GM21381 (cell line): ENCODE results near the gene DNM3.
"Not testable (repeated sequence)": the region's sequence is repeated elsewhere in the genome, so short reads cannot be mapped to it uniquely, and the experiment has no call there.

ENCODE experiments used
- ATAC-seq: cut with Tn5 transposase; IDR thresholded peaks from one replicate; pipeline ENCODE4 v1.9.1; 2021; ENCODE audit warnings: mild to moderate bottlenecking, moderate library complexity; ENCODE audit not compliant: unreplicated experiment

The DNM3 gene

DNA sequence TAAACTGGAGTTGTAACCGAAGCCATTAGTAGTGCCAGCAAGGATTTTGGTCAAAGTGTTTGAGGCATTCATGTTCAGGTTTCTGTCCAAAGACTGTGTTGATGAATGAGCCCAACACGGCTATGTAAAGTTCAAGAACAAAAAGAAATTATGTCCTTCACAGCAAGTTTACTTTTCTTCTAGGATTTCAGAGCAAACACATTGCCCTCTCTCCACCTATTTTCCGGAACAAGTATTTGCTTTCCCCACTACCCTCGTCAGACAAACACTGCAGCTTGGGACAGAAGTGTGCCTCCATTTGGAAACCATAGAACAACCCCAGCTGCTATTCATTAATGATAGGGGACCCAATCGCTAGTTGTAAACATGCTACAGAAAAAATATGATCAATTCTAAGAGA is 427.8 kb downstream of the DNM3 start:
- no peak for ATAC-seq

DNA sequence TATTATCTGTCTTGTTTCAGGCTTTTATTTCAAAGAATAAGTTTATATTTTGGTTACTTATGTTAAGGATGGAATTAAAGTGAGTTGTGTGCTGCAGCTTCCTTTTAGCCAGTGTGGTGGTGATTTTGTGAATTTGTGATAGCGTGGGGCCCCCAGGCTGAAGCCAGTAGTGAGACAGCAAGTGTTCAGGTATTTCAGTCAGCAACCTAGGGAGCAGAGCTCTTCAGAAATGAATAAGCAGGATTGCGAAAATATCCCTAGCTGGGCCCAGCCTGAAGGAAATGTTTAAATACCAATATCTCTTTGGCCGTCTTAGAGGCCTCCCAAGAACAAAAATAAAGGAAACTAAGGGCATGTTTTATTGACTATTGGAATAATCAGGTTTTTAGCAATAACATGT is 428.3 kb downstream of the DNM3 start:
- no peak for ATAC-seq

DNA sequence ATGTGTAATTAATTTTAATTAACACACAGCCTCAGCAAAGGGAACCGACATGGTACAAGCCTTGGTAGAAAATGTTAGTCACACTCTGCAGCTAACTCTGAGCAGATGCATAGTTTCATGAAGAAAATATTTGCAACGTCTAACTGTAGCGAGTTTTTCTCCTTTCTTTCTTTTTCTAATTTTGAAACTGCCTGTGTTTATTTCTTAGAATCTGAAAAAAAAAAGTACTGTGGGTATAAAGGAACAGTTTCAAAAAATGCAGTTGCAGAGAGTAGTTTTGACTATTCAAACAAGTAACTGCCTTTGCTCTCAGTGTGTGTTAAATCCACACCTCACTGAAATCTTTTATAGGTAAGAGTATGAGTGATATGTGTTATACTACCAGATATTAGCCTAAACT is 429.3 kb downstream of the DNM3 start:
- ATAC-seq = no peak

DNA sequence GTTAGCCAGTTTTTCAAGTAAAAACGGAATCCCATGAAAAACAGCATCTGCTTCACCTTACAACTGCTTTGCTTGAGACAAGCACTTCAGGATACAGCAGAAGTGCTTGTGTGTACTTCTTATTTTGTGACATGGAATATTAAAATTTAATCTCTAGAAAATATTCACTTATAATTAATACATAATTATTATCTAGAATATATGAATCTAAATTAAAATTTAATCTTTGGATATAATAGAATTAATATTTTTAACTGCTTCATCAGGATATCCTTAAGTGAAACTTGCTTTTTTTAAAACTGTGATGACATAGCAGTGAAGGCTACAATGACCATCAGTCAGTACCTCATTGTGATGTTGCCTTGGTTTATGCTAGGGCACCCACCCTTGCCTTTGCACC is 430.8 kb downstream of the DNM3 start:
- ATAC-seq = no peak

DNA sequence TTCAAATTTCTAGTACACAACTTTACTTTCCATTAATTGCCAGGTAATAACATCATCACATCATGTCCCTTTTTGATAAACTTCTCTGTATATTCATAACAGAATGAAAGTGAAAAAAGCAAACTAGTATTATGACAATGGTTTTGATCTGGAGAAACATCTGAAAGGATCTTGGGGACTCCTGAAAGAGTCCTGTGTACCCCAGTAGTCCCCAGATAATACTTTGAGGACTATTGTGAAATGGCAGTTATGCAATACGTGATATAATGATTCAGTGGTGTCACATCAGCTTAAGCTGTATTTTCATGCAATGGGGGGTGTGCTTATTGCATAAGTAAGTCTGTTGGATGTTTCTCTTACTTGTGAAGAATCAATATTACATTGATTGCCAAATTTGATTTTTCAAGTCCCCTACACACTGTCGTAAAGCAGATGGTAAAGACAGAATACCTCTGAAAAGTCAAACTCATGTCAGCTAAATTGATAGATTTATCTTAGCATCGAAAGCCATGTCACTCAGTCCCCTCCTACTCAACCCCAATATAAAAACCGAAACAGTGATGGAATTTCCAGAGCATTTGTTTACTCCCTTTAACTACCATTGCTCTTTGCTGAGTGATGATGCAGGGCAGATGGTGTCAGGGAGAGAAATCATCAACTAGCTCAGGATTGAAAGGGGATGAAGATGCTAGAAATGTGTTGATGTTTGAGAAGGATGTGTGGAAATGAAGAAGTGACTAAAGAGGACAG is 432.5 kb downstream of the DNM3 start:
- no peak for ATAC-seq

DNA sequence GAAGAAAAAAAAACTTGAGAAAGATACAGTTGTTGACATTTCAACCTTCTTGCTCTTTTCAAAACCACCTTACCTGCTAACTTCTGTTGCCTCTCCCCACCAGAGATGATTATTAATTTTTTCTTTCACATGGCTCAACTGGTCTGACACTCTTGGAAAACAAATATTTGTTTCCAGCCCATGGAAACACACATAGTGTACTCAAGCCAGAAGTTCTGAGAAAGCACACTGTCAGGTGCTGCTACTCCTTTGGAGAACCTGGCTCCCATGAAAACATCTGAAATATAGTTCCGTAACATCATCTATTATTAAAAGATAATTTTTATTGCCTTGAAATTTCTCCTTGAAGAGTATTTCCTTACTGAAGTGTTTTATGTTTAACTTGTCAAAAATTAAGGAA is 434.2 kb downstream of the DNM3 start:
- ATAC-seq = no peak

DNA sequence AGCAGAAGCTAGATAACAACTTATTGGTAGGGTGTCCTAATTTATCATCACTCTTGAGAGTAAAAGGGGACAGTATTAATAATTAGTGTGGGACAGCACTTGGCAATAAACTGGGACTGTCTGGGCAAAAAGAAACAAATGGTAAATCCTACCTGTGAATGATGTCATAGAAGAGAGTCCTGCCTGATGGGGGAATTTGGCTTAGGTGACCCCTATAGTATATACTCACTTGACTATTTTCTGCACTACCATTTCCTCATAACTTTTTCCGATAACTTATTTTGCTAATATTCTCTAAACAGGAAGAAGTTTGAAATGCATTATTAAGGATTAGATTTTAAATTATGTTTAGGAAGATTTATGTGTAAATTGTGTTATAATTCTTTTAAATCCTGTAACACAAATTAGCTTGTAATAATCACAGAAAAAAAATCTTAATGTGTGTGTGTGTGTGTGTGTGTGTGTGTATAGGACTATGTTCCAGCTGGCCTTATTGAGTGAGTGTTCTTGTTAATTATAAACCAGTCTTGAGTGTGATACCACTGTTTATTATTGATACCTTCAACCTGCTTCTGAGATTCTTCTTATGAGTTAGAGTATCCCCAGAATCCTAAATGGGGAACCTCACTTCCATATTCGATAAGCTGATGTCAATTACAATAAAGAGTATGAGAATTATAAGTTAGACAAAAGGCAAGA is 435.0 kb downstream of the DNM3 start:
- ATAC-seq = no peak

DNA sequence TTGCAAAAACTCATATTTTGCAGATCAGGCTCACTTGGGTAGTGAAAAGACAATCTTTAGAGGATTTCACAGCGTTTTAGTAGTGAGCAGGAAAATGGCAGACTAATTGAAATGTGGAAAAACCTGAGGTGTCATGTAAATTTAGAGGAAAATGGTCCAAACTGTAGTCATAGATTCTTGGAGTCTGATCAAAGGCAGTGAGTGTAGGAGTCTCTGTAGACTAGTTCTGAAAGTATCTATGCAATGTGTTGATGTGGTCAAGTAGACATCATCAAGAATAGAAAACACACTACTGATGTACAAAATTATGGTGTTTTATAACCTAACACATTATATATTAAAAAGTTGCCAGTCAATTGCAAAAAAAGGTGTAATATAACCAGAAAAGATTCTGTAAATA is 436.0 kb downstream of the DNM3 start:
- ATAC-seq = no peak

DNA sequence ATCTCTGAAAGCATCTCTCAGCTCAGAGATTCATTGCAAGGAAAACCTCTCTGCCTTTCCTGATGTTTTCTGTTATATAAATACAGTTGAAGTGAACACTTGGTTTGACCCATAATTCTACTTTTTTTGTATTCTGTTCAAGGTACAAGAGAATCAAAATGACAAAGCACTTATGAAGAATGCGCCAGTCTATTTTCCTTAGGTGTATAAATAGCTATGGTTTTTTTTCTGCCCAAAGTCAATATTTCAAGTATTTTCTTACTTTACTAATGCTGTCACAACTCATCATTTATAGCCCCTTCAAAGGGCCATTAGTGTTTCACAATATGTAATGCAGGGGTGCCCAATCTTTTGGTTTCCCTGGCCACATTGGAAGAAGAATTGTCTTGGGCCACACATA is 436.7 kb downstream of the DNM3 start:
- ATAC-seq = no peak

DNA sequence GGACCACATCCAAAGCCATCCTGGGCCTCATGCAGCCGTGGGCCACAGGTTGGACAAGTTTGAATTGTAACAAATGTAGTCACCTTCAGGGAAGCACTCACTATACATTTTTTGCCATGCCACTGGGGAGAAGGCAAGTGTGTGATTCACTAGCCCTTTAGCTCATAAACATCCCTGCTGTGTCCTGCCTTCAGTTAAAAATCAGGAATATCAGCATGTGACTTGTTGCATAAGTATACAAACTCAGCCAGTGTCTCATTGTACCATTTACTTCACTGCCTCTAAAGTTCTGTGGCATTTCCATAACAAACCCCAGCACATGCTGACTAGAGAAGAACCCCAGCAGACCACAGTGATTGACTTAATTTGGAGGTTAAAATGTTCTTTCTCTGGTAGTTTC is 437.2 kb downstream of the DNM3 start:
- ATAC-seq = no peak

DNA sequence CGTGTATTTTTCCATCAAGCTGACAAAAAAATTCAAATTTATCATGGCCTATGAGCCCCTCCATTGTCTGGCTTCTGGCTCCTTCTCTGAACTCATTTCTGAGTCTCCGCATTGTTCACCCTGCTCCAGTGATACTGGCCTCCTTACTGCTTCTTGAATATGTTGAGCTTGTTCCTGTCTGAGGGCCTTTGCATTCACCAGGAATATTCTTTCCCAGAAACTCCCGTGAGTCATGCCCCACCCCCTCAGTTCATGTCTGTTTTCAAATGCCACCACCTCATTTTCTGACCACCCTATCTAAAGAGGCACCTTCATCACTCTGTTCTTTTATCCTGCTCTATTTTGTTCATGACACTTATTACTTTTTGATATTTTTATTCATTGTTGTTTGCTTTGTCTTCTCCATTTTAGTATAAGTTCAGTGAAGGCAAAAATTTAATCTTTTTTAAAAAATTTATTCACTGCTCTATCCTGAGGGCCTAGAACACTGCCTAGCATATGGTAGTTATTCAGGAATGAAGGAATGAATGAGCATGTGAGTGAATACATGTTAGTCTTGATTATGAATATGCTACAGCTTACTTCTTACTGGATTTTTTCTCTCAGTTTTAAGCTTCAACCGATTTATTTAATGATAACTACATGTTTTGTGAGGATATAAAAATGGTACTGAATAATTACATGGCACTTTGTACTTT is 438.8 kb downstream of the DNM3 start:
- no peak for ATAC-seq

DNA sequence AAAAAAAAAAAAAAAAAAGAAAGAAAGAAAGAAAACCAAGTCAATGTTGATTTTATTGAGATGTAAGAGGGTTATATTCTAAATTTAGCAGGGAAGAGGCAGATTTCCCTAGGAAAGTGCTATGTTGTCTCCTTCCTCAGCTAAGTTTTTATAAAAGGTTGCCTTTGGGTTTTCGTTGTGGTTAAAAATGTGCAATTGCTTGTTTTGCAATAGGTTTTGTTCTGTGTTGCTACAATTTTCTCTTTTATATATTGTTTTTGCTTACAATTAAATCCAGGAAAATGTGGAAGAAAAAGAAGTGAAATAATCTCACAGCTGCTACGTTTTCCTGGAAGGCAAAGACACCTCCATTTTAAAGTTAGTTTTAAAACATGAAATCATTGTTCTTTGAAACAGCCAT is 442.5 kb downstream of the DNM3 start:
- ATAC-seq = no peak

DNA sequence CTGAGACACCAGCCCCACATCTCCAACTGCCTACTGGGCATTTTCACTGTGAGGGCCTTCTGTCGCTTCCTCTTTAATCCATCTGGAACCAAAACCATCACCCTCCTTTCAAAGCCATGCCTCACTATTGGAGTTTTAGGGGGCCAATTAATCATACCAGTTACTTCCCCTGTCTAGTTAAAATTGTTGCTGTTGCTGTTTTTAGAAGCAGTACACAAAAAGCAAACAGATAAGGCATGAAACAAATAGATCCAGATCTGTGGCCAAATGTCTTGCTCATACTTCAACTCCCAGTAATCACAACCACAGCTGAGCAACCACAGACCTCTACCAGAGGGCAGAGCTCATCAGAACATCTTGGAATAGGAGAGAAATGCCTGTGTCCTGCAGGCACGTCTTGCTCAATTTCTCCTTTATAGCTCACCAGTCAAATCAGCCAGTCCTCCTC is 445.4 kb downstream of the DNM3 start:
- no peak for ATAC-seq

DNA sequence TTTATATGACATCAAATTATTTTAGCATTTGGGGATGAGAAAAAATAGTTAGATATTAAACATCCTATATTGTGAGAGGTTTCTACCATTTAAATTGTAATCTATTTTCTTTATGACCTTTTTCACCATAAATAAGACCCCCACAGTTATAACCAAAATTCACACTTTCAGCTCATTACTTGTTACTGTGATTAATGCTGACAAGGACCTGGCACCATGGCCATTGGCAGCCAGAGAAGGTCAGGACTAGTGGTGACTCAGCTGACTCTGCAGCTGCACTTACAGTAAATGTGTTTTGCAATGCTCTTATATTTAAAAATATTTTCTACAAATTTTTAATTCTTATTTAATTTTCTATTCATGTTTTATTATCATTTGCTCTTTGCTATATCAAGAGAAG is 445.9 kb downstream of the DNM3 start:
- ATAC-seq = no peak

DNA sequence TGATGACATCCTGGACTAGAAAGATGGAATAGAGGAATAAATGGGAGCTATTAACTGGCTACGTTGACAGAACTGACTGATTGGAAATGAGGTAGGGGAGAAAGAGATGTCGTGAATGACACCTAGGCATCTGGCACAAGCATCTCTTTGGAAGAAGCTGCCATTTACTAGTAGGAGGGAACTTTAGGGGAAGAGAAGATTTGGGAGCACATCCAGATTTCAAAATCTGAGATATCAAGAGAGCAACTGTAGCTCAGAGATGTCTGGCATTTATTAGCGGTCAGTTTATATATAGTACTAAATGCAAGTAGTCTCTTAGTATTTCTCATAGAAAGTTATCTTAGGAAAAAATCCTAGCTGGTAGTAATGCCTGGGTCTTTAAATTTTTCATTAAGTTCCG is 447.3 kb downstream of the DNM3 start:
- ATAC-seq = no peak

DNA sequence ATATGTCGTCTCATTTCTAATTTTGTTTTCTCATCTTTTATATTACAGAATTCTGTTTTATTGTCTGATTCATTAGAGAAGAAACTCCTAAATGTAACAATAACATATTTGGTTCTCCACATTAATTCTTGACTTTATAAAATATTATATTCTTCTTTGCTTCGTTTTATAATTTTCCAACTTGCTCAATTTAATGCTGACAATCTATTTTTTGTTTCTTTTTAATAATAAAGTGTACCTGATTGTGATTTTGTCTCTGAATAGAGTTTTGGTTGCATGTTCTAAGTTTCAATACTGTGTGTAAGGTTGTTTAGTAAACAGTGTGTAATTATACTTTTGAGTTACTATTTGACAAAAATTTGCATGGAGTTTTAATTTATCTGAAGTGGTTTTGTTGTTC is 448.1 kb downstream of the DNM3 start:
- ATAC-seq = no peak

DNA sequence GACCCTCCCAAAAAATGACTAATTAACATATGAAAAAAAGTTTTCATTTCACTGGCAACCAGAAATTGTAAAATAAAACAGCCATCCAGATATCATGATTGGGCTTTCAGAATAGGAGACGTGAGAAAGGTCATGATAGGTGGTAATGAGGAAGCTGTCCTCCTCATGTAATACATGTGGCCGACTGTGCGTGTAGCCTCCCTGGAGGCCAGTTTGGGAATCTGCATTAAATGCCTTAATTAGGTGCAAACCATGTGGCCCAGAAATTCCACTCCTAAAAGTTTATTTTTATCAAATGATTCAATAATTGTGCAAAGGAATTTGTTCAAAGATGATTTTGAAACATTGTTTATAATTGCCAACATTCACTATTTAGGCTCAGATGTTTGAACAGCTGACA is 451.5 kb downstream of the DNM3 start:
- no peak for ATAC-seq

DNA sequence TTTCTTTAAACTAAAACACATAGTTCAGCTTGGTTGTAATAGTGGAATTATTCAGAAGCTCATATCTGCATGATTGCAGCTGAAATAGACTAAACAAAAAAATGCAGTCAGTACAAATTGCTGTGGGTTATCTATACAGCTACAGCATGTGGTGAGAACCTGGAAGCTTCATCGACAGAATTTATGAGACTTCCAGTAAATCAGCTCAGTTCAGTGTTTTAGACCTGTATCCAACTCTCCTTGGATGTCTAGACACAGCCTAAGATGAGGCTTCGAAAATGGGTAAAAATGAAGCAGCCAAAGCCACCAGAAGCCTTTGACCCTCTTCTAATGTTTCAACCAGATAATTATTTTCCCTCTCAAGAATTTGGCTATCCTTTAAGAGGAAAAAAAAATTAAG is 452.1 kb downstream of the DNM3 start:
- no peak for ATAC-seq

DNA sequence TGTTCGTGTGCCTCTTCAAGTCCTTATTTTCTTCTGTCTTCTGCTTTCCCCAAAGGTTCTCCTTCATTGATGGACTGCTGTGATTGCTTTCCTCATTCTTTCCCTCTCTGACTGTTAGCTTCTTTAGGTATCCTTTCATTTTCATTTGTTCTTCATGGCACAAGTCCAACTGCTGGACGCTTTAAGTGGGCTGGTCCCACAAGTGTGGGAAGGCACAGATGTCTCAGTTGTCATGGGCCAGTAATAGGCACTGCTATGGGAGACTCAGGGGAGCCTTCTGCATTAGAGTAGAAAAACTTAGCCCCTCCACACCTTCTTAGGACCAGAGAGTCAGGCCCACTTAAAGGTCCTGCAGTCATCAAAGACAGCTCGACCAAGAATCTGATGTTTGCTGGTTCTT is 456.8 kb downstream of the DNM3 start:
- no peak for ATAC-seq

DNA sequence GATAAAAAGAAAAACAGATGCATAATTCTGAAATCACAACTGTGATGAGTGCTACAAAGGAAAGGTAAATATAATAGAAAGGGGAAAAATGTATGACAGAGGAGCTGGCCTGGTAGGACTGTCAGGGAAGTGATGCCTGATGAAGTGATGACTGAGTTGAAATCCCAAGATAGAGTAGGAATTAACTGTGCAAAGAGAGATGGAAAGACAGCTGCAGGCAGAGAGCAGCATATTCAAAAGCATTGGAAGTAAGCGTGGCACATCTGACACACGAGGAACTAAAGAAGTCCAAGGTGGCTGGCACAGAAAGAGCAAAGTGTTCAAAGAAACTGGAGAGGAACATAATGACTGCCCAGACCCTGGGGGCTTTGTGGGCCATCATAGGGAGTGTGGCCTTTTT is 457.6 kb downstream of the DNM3 start:
- ATAC-seq = no peak

DNA sequence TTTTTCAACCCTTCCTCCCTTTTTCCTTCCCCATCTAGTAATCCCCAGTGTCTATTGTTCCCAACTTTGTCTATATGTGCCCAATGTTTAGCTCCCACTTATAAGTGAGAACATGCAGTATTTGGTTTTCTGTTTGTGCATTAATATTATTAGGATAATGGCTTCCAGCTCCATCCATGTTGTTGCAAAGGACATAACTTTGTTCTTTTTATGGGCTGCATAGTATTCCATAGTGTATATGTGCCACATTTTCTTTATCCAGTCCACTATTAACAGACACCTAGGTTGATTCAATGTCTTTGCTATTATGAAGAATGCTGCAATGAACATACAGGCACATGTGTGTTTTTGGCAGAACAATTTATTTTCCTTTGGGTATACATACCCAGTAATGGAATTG is 458.2 kb downstream of the DNM3 start:
- no peak for ATAC-seq

DNA sequence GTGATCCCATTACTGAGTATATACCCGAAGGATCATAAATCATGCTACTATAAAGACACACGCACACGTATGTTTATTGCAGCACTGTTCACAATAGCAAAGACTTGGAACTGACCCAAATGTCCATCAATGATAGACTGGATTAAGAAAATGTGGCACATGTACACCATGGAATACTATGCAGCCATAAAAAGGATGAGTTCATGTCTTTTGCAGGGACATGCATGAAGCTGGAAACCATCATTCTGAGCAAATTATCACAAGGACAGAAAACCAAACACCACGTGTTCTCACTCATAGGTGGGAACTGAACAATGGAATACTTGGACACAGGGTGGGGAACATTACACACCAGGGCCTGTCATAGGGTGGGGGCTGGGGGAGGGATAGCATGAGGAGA is 466.2 kb downstream of the DNM3 start:
- ATAC-seq = not testable (repeated sequence)
